ENCODE measurements around the gene SIPA1.

The SIPA1 gene

DNA sequence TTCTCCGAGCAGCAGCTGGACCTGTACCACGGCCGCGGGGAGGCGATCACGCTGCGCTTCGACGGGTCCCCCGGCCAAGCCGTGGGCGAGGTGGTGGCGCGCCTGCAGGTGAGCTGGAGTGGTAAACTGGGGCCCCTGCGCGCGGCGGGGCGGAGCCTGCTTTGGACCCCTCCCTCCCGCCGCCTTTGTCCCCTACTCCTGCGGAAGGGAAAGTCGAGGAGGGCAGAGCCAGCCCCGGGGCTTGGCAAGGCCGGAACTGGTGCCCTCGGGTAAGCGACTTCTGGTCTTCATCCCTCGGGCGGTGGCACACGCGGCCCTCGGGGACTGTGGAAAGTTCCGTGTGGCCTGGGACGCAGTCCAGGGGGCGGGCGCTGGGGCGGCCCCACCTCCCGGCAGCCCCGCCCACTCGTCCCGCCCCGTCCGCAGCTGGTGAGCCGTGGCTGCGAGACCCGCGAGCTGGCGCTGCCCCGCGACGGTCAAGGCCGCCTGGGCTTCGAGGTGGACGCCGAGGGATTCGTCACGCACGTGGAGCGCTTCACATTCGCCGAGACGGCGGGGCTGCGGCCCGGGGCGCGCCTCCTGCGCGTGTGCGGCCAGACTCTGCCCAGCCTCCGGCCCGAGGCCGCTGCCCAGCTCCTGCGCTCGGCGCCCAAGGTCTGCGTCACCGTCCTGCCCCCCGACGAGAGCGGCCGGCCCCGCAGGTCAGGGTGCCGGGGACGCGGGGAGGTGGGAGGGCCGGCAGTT lies 9.2 kb downstream of the SIPA1 start:
- no peak overlapping the region for H3K4me3 ChIP-seq (ENCODE audit: low read depth, low read length)
- no peak for TF ChIP-seq CTCF (IDR thresholded peaks at IDR 0.05; ENCODE audit: low read depth, low read length)

DNA sequence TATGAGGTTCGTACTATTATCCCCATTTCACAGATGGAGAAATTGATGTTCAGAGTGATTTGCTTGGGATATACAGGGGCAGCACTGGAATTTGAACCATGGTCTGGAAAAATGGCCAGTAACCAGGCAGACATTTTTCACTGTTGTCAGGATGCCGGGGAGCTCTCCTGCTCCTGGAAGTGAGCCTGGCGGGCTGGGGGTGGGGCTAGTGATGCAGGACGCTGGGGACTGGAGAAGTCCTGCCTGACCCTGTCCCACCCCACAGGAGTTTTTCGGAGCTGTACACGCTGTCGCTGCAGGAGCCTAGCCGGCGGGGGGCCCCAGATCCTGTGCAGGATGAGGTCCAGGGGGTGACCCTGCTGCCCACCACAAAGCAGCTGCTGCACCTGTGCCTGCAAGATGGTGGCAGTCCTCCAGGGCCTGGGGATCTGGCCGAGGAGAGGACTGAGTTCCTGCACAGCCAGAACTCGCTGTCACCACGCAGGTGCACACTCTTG lies 11.1 kb downstream of the SIPA1 start:
- H3K4me3 ChIP-seq (ENCODE audit: low read depth, low read length), result no peak overlapping the region
- no peak for TF ChIP-seq CTCF (IDR thresholded peaks at IDR 0.05; ENCODE audit: low read depth, low read length)

DNA sequence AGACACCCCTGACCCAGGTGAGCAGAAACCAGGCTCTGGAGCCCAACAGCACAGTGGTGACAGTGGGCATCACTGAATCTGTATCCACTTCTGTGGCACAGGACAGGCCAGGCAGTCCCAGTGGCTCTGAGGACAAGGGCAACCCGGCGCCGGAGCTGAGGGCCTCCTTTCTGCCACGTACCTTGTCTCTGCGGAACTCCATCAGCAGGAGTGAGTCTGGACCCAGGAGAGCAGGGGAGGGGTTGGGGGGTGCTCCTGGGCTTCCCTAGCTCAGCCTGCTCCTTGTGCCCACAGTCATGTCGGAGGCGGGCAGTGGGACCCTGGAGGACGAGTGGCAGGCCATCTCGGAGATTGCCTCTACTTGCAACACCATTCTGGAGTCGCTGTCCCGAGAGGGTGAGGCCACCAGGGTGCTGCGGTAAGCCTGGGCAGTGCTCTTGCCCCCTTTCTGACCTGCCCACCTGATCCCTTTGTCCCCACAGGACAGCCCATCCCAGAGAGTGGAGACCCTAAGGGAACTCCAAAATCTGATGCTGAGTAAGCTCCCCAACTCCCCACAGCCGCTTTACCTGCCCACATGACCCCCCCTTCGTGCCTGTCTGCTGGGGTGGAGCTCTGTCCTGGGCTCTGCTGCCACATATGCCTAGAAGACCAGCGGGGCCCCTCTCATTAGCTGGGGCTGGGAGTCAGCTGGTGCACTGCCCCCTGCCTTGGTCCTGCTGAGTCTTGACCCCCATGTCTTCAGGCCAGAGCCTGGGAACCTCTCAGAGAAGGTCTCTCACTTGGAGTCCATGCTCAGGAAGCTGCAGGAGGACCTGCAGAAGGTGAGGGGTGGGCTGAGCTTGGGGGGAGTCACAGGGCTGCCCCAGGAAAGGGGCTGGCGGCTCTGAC lies 12.0 kb downstream of the SIPA1 start:
- TF ChIP-seq CTCF (IDR thresholded peaks at IDR 0.05; ENCODE audit: low read depth, low read length), result no peak
- H3K4me3 ChIP-seq (ENCODE audit: low read depth, low read length), result no peak overlapping the region

DNA sequence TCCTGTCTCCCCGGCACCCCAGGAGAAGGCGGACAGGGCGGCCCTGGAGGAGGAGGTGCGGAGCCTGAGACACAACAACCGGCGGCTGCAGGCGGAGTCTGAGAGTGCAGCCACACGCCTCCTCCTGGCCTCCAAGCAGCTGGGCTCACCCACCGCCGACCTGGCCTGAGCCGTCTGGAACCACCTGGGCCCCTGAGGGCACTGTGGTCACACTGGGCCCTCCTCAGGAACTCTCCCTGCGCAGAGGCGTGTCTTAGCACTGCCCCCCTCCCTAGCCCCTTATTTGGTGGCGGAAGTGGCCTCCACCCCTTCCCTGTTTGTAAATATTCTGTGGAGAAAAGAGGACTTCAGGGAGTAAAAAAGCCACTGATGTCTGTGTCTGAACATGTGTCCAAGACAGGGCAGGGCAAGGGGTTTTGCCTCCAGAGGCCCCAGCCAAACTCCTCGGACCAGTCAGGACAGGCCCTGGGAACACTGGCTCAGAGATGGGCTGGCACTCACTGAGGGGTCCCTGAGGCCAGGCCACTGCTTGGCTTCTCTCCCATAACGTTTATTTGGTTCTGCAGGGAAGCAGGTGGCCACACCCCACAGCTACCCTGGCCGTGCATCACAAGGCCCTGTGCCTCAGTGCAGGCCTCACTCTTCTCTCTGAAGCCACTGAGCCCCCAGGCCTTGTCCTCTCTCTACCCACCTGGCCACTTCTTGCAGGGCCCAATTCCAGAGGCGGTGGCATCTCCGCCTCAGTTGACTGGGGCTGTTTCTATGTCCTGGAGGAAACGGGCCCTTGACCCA lies 12.8 kb downstream of the SIPA1 start:
- TF ChIP-seq CTCF (IDR thresholded peaks at IDR 0.05; ENCODE audit: low read depth, low read length), result no peak
- no peak overlapping the region for H3K4me3 ChIP-seq (ENCODE audit: low read depth, low read length)

DNA sequence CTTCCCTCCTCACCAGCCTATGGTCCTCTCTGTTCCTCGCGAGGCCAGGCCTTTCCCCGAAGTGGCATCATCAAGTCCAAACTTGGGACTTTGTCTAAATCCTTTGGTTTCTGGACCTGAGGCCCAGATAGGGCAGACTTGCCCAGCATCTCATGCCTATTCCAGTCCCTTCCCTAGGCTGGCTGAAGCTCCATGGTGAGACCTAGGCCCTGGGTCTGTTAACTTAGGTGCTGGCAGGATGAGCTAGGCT lies 13.4 kb downstream of the SIPA1 start:
- no peak for TF ChIP-seq CTCF (IDR thresholded peaks at IDR 0.05; ENCODE audit: low read depth, low read length)
- no peak overlapping the region for H3K4me3 ChIP-seq (ENCODE audit: low read depth, low read length)

DNA sequence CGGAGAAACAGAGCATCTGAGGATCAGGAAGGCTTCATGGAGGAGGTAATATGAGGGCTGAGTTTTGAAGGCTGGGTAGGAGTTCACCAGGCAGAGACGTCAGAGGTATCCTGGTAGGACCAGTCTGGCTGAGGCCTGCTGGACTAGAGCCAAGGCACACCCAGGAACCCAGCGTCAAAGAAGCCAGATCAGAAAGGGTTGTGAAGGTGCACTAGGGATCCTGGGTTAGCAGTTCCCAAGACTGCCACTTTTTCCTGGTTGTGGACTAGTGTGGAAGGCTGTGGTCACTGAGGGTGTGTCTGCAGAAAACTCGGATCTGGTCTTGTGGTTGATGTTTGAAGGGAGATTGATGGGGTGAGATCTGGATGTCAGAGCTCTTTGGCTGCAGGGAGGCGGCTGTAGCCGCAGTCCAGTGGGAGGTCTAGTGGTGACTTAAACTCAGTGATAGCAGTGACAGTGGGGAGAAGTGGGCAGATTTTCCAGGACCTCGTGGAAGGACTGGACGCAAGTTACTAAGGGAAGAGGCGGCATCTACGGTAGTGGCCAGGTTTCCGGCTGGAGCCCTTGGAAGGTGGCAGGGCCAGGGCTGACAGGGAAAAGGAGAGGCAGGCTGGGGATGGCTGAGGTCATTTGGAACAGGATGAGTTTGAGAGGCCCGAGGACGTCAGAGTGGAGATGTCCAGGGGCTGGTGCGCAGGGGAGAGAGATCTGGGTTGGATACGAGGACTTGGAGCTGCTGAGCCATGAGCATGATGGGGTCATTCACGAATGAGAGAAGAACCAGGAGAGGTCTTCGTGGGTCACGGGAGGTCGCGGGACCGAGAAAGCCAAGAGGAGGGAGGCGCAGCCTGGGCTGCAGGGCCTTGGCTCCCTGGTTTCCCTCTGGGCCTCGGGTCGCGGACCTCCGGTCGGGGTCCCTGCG lies 13.9 kb downstream of the SIPA1 start:
- peak overlapping the region; percentile 55 for H3K4me3 ChIP-seq (ENCODE audit: low read depth, low read length)
- TF ChIP-seq CTCF (IDR thresholded peaks at IDR 0.05; ENCODE audit: low read depth, low read length), result no peak

All from WI38 (cell line).